Measurements from ENCODE around the gene MMS22L. TPM values are rescaled to one million over a fixed set of nuclear protein-coding genes. Genes with fewer than 3 reads are reported as not detected.

MMS22L gene
- total and polyA plus RNA-seq, 2 of the 13 experiments (the other 11 are each of a cell fraction or from before 2014, with no cell fraction given): 6.2 to 32.9 TPM

- Histone ChIP-seq H3K27ac (ENCODE audit: extremely low read length, insufficient read depth, low read length) (no peak overlapping the region), H2AFZ (ENCODE audit: low read length) (no peak overlapping the region), H3K4me2 (ENCODE audit: low read depth, low read length) (no peak overlapping the region), H3K36me3 (replicated peaks in 1 of 2; ENCODE audit: control insufficient read depth in 1 of 2, insufficient read depth in 2 of 2, low read length in 2 of 2) (no peaks in the 10 kb centered on the region; a peak in 1 of 5 replicates), H3K9me3 (ENCODE audit: low read length) (no peaks in the 10 kb centered on the region), H3K79me2 (ENCODE audit: insufficient read depth, low read length) (no peaks in the 10 kb centered on the region), H3K27me3 (ENCODE audit: control insufficient read depth in 1 of 2, insufficient read depth in 2 of 2, low read length in 2 of 2) (no peaks in the 10 kb centered on the region), H3K4me3 (replicated peaks in 1 of 3; ENCODE audit: insufficient read depth in 1 of 3, low read depth in 2 of 3, low read length in 3 of 3) (no peak overlapping the region), H3K4me1 (ENCODE audit: insufficient read depth, low read length) (no peaks in the 10 kb centered on the region), H4K20me1 (ENCODE audit: insufficient read depth, low read length) (no peaks in the 10 kb centered on the region), H3K9ac (ENCODE audit: insufficient read depth, low read depth, low read length) (no peak overlapping the region)
- in situ Hi-C loops (cut with HindIII; ENCODE audit: extremely low pct_ligation_motif_present, low pct_unique_long_range_greater_than_20kb): no loop called here
- ChIA-PET POLR2A (no interaction called here), CTCF (ENCODE audit: low intra/inter-chr PET ratio, low total read pairs) (no interaction called here)
- intact Hi-C loops (cut with micrococcal nuclease; ENCODE audit: unreplicated experiment): no loop called here
- TF ChIP-seq ZNF101 (CRISPR knock-in tag; IDR thresholded peaks at IDR 0.05; ENCODE audit: borderline replicate concordance, low read depth) (no peak), ZZZ3 (CRISPR knock-in tag; IDR thresholded peaks at IDR 0.05; ENCODE audit: borderline replicate concordance) (no peak), ZNF607 (CRISPR knock-in tag; IDR thresholded peaks at IDR 0.05; ENCODE audit: borderline replicate concordance) (no peak), ZNF337 (CRISPR knock-in tag; IDR thresholded peaks at IDR 0.05; ENCODE audit: borderline replicate concordance, low read depth) (no peak), ZNF547 (CRISPR knock-in tag; IDR thresholded peaks at IDR 0.05) (no peak), DR1 (CRISPR knock-in tag; IDR thresholded peaks at IDR 0.05) (no peak), ADNP (CRISPR knock-in tag; IDR thresholded peaks at IDR 0.05) (no peak), SP4 (CRISPR knock-in tag; IDR thresholded peaks at IDR 0.05) (no peak), ATF7-NPFF (CRISPR knock-in tag; IDR thresholded peaks at IDR 0.05; ENCODE audit: low read depth) (no peak), ZNF652 (CRISPR knock-in tag; IDR thresholded peaks at IDR 0.05; ENCODE audit: borderline replicate concordance, low read depth) (no peak), ZNF354B (CRISPR knock-in tag; IDR thresholded peaks at IDR 0.05) (no peak), ZBTB14 (CRISPR knock-in tag; IDR thresholded peaks at IDR 0.05) (no peak)
- TF ChIP-seq, protein P1, sequence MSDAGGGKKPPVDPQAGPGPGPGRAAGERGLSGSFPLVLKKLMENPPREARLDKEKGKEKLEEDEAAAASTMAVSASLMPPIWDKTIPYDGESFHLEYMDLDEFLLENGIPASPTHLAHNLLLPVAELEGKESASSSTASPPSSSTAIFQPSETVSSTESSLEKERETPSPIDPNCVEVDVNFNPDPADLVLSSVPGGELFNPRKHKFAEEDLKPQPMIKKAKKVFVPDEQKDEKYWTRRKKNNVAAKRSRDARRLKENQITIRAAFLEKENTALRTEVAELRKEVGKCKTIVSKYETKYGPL (CRISPR knock-in tag; IDR thresholded peaks at IDR 0.05): no peak
- TF ChIP-seq, protein P2, sequence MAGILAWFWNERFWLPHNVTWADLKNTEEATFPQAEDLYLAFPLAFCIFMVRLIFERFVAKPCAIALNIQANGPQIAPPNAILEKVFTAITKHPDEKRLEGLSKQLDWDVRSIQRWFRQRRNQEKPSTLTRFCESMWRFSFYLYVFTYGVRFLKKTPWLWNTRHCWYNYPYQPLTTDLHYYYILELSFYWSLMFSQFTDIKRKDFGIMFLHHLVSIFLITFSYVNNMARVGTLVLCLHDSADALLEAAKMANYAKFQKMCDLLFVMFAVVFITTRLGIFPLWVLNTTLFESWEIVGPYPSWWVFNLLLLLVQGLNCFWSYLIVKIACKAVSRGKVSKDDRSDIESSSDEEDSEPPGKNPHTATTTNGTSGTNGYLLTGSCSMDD (CRISPR knock-in tag; IDR thresholded peaks at IDR 0.05): no peak
- no peak for ATAC-seq
- no peak for FAIRE-seq
- no TSS peak for BruUV-seq (replicated peaks)
- no peak for DNase-seq (ENCODE audit: low spot score)
- 94% methylated on average over 3 of the region's 3 CpGs for WGBS (ENCODE audit: low lambda C conversion rate)
Measured at GRCh38 chr6:97203343-97203742, 79.7 kb downstream of the MMS22L start.

Data from HepG2 (cell line).